Measurements from ENCODE around the gene LBH.

DNA sequence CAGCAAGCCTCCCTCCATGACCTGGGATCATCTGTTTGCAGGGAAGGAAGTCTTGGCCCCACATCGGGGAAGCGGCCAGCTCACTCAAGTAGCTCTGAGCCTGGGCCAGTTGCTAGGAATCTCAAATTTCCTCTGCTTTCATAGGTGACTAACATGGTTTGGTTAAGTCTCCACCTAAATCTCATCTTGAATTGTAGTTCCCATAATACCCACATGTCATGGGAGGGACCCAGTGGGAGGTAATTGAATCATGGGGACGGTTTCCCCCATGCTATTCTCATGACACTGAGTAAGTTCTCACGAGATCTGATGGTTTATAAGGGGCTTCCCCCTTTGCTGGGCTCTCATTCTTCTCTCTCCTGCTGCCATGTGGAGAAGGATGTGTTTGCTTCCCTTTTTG lies 75.2 kb downstream of the LBH start:
- TF ChIP-seq GATA3 (IDR thresholded peaks at IDR 0.05; ENCODE audit: low read depth, low read length) (no peak), GATA2 (IDR thresholded peaks at IDR 0.05; ENCODE audit: low read depth, low read length) (no peak)
